ENCODE results near the gene NPR1.

GRCh38 chr1:153680120-153680403, 1.6 kb downstream of the NPR1 start:
- TF ChIP-seq ZBTB43 (CRISPR knock-in tag; conservative IDR thresholded peaks at IDR 0.05) (no peak), CTCF (CRISPR knock-in tag; IDR thresholded peaks at IDR 0.05) (no peak)

Measured in HepG2 (cell line).